Measurements from ENCODE around the gene RAB3IL1.
A peak's percentile ranks its signal among the peaks of the same experiment; 100 is the strongest.
"Not testable (repeated sequence)": the region's sequence is repeated elsewhere in the genome, so short reads cannot be mapped to it uniquely, and the experiment has no call there.

Gene RAB3IL1

GRCh38 chr11:61917334-61918109 lies at the start of gene RAB3IL1:
Gene RAB3IL1 (minus strand): TSS chr11:61917566. CDS start chr11:61917367, 199 bp downstream.
- H3K27me3 Mint-ChIP-seq: peaks cover 74% of the 10 kb centered on the region
- peaks cover 6% of the 10 kb centered on the region for H3K4me1 Mint-ChIP-seq (ENCODE audit: low read depth)
- no peaks in the 10 kb centered on the region for H3K9me3 Mint-ChIP-seq
- H3K36me3 Mint-ChIP-seq (ENCODE audit: low read depth): no peaks in the 10 kb centered on the region
- DNase-seq: peak; percentile 41
- peak within 1 kb of the TSS; percentile 66 for H3K4me3 Mint-ChIP-seq
- no peak within 1 kb of the TSS for H3K27ac Mint-ChIP-seq

- peak overlapping the region; percentile 93 for H3K27ac Mint-ChIP-seq
- peaks cover 70% of the 10 kb centered on the region for H3K4me1 Mint-ChIP-seq (ENCODE audit: low read depth)
- no peaks in the 10 kb centered on the region for H3K9me3 Mint-ChIP-seq
- H3K36me3 Mint-ChIP-seq (ENCODE audit: low read depth): peaks cover 51% of the 10 kb centered on the region
- DNase-seq: peak; percentile 48
- no peaks in the 10 kb centered on the region for H3K27me3 Mint-ChIP-seq
- peak overlapping the region; percentile 92 for H3K4me3 Mint-ChIP-seq
Observed at GRCh38 chr11:61966734-61967115, 49.4 kb upstream of the RAB3IL1 start.

GRCh38 chr11:61964666-61965271 lies 47.4 kb upstream of the RAB3IL1 start:
- not testable (repeated sequence) for H3K9me3 Mint-ChIP-seq, H3K27me3 Mint-ChIP-seq
- peak; percentile 24 for DNase-seq
- H3K27ac Mint-ChIP-seq: peak overlapping the region; percentile 71
- H3K4me1 Mint-ChIP-seq (ENCODE audit: low read depth): peaks cover 54% of the 10 kb centered on the region
- peak overlapping the region; percentile 92 for H3K4me3 Mint-ChIP-seq
- peaks cover 51% of the 10 kb centered on the region for H3K36me3 Mint-ChIP-seq (ENCODE audit: low read depth)

- DNase-seq: no peak
- Mint-ChIP-seq H3K4me1 (ENCODE audit: low read depth) (peaks cover 52% of the 10 kb centered on the region), H3K4me3 (no peak overlapping the region), H3K27me3 (no peaks in the 10 kb centered on the region), H3K36me3 (ENCODE audit: low read depth) (peaks cover 51% of the 10 kb centered on the region), H3K9me3 (no peaks in the 10 kb centered on the region), H3K27ac (peak overlapping the region; percentile 65)
Observed at GRCh38 chr11:61964058-61964665, 46.8 kb upstream of the RAB3IL1 start.

GRCh38 chr11:61963282-61964057 lies 46.1 kb upstream of the RAB3IL1 start:
- no peak overlapping the region for H3K4me3 Mint-ChIP-seq

GRCh38 chr11:61963016-61963281 lies 45.6 kb upstream of the RAB3IL1 start:
- peaks cover 44% of the 10 kb centered on the region for H3K4me1 Mint-ChIP-seq (ENCODE audit: low read depth)

More at GRCh38 chr11:61963282-61964057, 46.1 kb upstream of the RAB3IL1 start:
- H3K9me3 Mint-ChIP-seq: no peaks in the 10 kb centered on the region
- peak; percentile 17 for DNase-seq
- H3K36me3 Mint-ChIP-seq (ENCODE audit: low read depth): peaks cover 51% of the 10 kb centered on the region
- H3K4me1 Mint-ChIP-seq (ENCODE audit: low read depth): peaks cover 50% of the 10 kb centered on the region
- peak overlapping the region; percentile 65 for H3K27ac Mint-ChIP-seq
- no peaks in the 10 kb centered on the region for H3K27me3 Mint-ChIP-seq

GRCh38 chr11:61962213-61963015 lies 45.0 kb upstream of the RAB3IL1 start:
- no peak overlapping the region for H3K4me3 Mint-ChIP-seq
- H3K4me1 Mint-ChIP-seq (ENCODE audit: low read depth): peaks cover 43% of the 10 kb centered on the region
- peak overlapping the region; percentile 32 for H3K27ac Mint-ChIP-seq
- DNase-seq: peak; percentile 25
- peaks cover 47% of the 10 kb centered on the region for H3K36me3 Mint-ChIP-seq (ENCODE audit: low read depth)
- no peaks in the 10 kb centered on the region for H3K27me3 Mint-ChIP-seq
- no peaks in the 10 kb centered on the region for H3K9me3 Mint-ChIP-seq

More at GRCh38 chr11:61963016-61963281, 45.6 kb upstream of the RAB3IL1 start:
- Mint-ChIP-seq H3K27me3 (no peaks in the 10 kb centered on the region), H3K27ac (peak overlapping the region; percentile 32), H3K4me3 (no peak overlapping the region), H3K9me3 (no peaks in the 10 kb centered on the region), H3K36me3 (ENCODE audit: low read depth) (peaks cover 50% of the 10 kb centered on the region)
- DNase-seq: peak; percentile 26

- peak overlapping the region; percentile 6 for H3K27ac Mint-ChIP-seq
- no peaks in the 10 kb centered on the region for H3K27me3 Mint-ChIP-seq
- H3K36me3 Mint-ChIP-seq (ENCODE audit: low read depth): peaks cover 42% of the 10 kb centered on the region
- H3K9me3 Mint-ChIP-seq: no peaks in the 10 kb centered on the region
- H3K4me3 Mint-ChIP-seq: no peak overlapping the region
- H3K4me1 Mint-ChIP-seq (ENCODE audit: low read depth): peaks cover 43% of the 10 kb centered on the region
- peak; percentile 22 for DNase-seq
Observed at GRCh38 chr11:61961570-61962212, 44.3 kb upstream of the RAB3IL1 start.

GRCh38 chr11:61960532-61960931 lies 43.2 kb upstream of the RAB3IL1 start:
- H3K27ac Mint-ChIP-seq: no peak overlapping the region
- no peak overlapping the region for H3K4me3 Mint-ChIP-seq
- peak; percentile 22 for DNase-seq
- H3K9me3 Mint-ChIP-seq: no peaks in the 10 kb centered on the region
- peaks cover 31% of the 10 kb centered on the region for H3K36me3 Mint-ChIP-seq (ENCODE audit: low read depth)
- H3K4me1 Mint-ChIP-seq (ENCODE audit: low read depth): peaks cover 45% of the 10 kb centered on the region
- peaks cover 10% of the 10 kb centered on the region for H3K27me3 Mint-ChIP-seq

- Mint-ChIP-seq H3K9me3 (no peaks in the 10 kb centered on the region), H3K36me3 (ENCODE audit: low read depth) (peaks cover 22% of the 10 kb centered on the region), H3K4me3 (no peak overlapping the region), H3K4me1 (ENCODE audit: low read depth) (peaks cover 40% of the 10 kb centered on the region), H3K27ac (no peak overlapping the region), H3K27me3 (peaks cover 14% of the 10 kb centered on the region)
- peak; percentile 19 for DNase-seq
Observed at GRCh38 chr11:61959678-61960077, 42.3 kb upstream of the RAB3IL1 start.

- no peak overlapping the region for H3K27ac Mint-ChIP-seq
- H3K4me3 Mint-ChIP-seq: no peak overlapping the region
- peaks cover 16% of the 10 kb centered on the region for H3K36me3 Mint-ChIP-seq (ENCODE audit: low read depth)
- peaks cover 20% of the 10 kb centered on the region for H3K27me3 Mint-ChIP-seq
- peak; percentile 27 for DNase-seq
- no peaks in the 10 kb centered on the region for H3K9me3 Mint-ChIP-seq
- peaks cover 34% of the 10 kb centered on the region for H3K4me1 Mint-ChIP-seq (ENCODE audit: low read depth)
Observed at GRCh38 chr11:61959114-61959513, 41.7 kb upstream of the RAB3IL1 start.

- no peak for DNase-seq
- Mint-ChIP-seq H3K4me1 (ENCODE audit: low read depth) (peaks cover 29% of the 10 kb centered on the region), H3K27ac (no peak overlapping the region), H3K9me3 (no peaks in the 10 kb centered on the region), H3K36me3 (ENCODE audit: low read depth) (peaks cover 11% of the 10 kb centered on the region), H3K27me3 (peaks cover 25% of the 10 kb centered on the region), H3K4me3 (no peak overlapping the region)
Observed at GRCh38 chr11:61958590-61958989, 41.2 kb upstream of the RAB3IL1 start.

- Mint-ChIP-seq H3K9me3 (no peaks in the 10 kb centered on the region), H3K4me3 (no peak overlapping the region), H3K27ac (no peak overlapping the region), H3K27me3 (peaks cover 26% of the 10 kb centered on the region), H3K4me1 (ENCODE audit: low read depth) (peaks cover 19% of the 10 kb centered on the region), H3K36me3 (ENCODE audit: low read depth) (no peaks in the 10 kb centered on the region)
- peak; percentile 23 for DNase-seq
Observed at GRCh38 chr11:61957021-61957770, 39.8 kb upstream of the RAB3IL1 start.
